Activated CD4-positive, alpha-beta T cell treated with anti-CD3 and anti-CD28 coated beads for 4 hours (primary cell): Measurements from ENCODE around the gene P2RY12.

ENCODE experiments used
- DNase-seq, 2 donors: peaks; one replicate each; pipeline ENCODE4 v3.0.0-alpha.2; 2020

The P2RY12 gene

GRCh38 chr3:151384741-151385174 lies at the start of gene P2RY12:
Gene P2RY12, minus strand, starts transcription at chr3:151384753. Its CDS starts 45,908 bp downstream, at chr3:151338845.
- no peak for DNase-seq

GRCh38 chr3:151432616-151433372 lies 48.2 kb upstream of the P2RY12 start:
- no peak for DNase-seq

- no peak for DNase-seq
Observed at GRCh38 chr3:151431940-151432339, 47.4 kb upstream of the P2RY12 start.

- DNase-seq: no peak
Observed at GRCh38 chr3:151430821-151431484, 46.4 kb upstream of the P2RY12 start.

GRCh38 chr3:151428386-151428785 lies 43.8 kb upstream of the P2RY12 start:
- no peak for DNase-seq

- DNase-seq: no peak
Observed at GRCh38 chr3:151426341-151426657, 41.7 kb upstream of the P2RY12 start.

GRCh38 chr3:151425627-151426340 lies 41.2 kb upstream of the P2RY12 start:
- DNase-seq: no peak

GRCh38 chr3:151423091-151423490 lies 38.5 kb upstream of the P2RY12 start:
- DNase-seq: no peak

GRCh38 chr3:151421938-151422337 lies 37.4 kb upstream of the P2RY12 start:
- DNase-seq: no peak

GRCh38 chr3:151419806-151420205 lies 35.3 kb upstream of the P2RY12 start:
- DNase-seq: no peak

- DNase-seq: no peak
Observed at GRCh38 chr3:151415289-151415688, 30.7 kb upstream of the P2RY12 start.

- DNase-seq: no peak
Observed at GRCh38 chr3:151412989-151413388, 28.4 kb upstream of the P2RY12 start.

- DNase-seq: no peak
Observed at GRCh38 chr3:151410891-151411559, 26.5 kb upstream of the P2RY12 start.

- DNase-seq: no peak
Observed at GRCh38 chr3:151407928-151408327, 23.4 kb upstream of the P2RY12 start.

GRCh38 chr3:151404316-151404715 lies 19.8 kb upstream of the P2RY12 start:
- DNase-seq: no peak

GRCh38 chr3:151403246-151403645 lies 18.7 kb upstream of the P2RY12 start:
- DNase-seq: no peak

GRCh38 chr3:151402349-151402748 lies 17.8 kb upstream of the P2RY12 start:
- DNase-seq: no peak

GRCh38 chr3:151400341-151400740 lies 15.8 kb upstream of the P2RY12 start:
- no peak for DNase-seq

- DNase-seq: no peak
Observed at GRCh38 chr3:151398895-151399294, 14.3 kb upstream of the P2RY12 start.

GRCh38 chr3:151395806-151396205 lies 11.3 kb upstream of the P2RY12 start:
- no peak for DNase-seq

- no peak for DNase-seq
Observed at GRCh38 chr3:151394611-151395010, 10.1 kb upstream of the P2RY12 start.

GRCh38 chr3:151393941-151394340 lies 9.4 kb upstream of the P2RY12 start:
- DNase-seq: no peak

GRCh38 chr3:151393146-151393830 lies 8.7 kb upstream of the P2RY12 start:
- DNase-seq: no peak
